Umbilical cord (tissue), 2 donors: Measurements from ENCODE around the gene CPT1A. TPM values are rescaled to one million over a fixed set of nuclear protein-coding genes. Genes with fewer than 3 reads are reported as not detected.

Source experiments
- DNase-seq: peaks from one replicate; pipeline ENCODE4 v3.0.0-alpha.2; 2015; ENCODE audit warnings: low spot score
- total RNA-seq: library from RNA; depleted of rRNA; stranded (reverse); fragments of >200 nt; gene quantifications from one replicate; pipeline ENCODE4 v1.2.3, GENCODE V29; 2014; ENCODE audit warnings: low replicate concordance; ENCODE audit not compliant: insufficient read depth

Gene CPT1A
- total RNA-seq, 1 donor from 2014 or later = 7.0 TPM

DNA sequence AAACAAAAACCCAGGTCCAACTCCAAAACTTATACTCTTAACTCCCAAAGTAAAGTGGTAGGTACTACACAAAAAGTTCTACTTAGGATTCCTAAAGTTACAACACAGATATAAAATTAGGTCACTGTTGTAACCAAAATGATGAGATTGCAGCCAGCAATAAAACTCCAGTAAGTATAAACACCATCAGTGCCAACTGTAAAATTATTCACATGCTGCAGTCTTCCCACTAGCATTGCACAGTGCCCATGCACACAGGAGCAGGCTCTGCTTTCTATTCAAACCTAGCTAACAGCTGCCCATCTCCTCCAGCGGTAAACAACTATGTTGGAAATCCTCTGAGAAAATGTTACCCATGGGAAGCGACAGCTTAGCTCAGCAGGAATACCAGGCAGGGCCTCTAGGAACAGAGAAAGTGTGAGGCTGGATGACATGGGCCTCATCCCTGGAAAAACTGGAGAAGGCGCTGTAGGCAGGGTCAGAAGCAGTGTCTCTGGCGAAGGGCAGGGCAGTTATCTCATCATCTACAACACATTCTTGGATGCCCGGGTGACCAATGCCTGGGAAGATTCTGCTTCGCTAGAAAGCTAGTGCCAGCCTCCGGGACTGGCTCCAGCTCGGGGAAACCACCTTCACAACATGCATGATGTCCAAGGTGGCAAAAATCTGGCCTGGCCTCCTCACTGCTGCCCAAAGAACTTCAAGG lies 9.1 kb downstream of the CPT1A start:
- DNase-seq = no peak

DNA sequence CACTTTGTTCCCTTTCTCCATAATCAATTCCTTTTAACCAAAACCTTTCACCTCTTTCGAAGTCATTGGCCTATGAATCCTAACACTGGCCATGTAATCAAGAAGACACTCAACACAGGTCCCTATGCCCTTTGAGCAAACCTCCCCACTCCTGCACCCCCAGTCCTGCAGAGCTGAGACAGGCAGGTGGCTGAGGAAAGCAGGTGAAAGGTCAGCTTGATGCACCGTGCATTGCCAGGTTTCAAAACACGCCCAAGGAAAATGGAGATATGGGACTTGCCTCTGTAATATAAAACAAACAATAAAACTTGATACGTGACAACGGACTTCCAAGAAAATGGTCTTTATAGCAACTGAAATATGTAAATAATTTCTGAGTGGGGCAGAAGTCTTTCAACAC lies 10.6 kb downstream of the CPT1A start:
- DNase-seq = no peak

DNA sequence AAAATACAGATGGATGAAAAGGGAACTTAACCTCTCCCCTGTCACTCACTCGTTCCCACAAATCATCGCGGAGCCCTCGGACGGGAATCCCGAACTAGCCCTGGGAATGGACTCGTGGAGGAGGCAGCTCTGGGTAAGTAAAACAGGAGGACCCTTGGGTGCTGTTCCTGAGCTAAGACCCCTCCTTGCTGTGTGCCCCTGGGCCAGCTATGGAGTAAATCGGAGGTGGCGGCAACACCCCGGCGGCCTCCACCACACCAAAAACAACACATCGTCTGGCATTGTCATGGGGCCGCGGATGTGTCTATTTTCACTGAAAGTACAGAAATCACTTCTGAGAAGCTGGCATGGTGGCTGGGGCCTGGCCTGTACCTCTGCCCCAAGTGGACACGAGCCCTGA lies 12.1 kb downstream of the CPT1A start:
- no peak for DNase-seq

DNA sequence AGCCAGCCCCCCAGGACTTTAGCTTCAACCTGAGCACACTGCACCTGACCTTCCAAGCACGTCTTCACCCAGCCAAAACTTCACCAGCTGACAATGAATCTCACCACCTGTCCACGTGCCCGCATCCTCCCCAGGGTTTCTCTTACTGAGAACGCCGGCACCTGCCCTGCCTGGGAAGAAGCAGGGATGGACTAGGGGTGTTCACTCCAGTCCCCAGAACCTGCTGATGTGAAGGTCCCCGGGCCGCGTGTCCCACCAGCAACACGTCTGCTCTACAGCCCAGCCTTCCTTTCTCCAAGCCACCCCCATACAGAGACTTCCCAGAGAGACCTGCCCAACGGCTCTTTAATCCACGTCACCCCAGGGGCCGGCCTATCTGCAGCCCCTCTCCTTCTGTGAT lies 12.8 kb downstream of the CPT1A start:
- DNase-seq = no peak

DNA sequence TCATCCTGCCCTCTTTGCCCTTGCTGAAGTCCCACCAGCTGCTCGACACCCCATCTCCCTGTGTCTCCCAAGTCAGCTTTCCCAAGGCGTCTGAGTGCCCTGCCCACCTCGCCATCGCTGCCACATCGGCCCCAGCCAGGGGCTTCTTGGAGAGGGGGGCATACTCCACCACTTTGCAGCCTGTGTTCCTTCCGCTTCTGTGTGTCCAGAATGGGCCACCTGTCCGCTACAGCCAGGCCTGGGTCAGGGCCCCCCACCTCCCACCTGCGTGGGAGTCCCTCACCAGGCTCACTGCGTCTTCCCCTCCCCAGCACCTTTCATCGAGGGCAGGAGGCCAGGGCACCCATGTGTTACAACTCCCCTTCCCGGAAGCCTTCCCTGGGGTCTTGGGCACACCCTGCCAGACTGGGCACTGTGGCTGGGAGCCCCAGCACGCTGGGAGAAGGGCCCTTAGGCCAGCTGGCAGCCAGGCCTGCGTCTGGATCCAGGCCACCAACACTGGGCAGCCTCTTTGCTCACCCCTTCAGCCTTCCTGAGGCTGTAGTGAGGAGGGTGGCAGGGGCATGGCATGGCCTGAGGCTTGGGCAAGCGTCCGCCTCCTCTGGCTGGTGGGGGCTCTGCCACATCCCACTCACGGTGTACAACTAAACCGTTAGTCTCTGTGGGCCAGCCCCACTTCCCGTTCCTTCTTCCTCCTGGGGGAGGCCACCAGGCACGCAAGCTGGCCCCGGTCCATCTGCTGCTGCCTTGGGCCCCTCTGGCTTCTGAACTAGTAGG lies 13.4 kb downstream of the CPT1A start:
- no peak for DNase-seq

DNA sequence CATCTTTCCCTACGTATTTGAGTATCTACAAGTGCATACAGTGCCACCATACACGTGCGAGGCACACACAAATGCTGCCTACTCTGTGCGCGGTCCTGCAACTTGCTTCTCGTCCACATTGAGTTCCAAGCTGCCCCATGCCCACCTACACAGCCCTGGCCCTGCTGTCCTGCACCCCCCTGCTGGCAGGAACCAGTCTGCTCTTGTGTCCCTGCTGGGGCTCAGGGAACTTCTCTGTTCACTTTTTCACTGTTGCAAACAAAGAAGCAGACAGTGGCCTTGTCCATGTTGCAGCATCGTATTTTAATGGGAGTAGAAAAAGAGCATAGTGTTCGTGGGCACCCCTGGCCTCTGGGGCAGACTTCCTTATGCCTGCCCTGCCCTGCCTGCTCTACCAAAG lies 14.0 kb downstream of the CPT1A start:
- DNase-seq = no peak

DNA sequence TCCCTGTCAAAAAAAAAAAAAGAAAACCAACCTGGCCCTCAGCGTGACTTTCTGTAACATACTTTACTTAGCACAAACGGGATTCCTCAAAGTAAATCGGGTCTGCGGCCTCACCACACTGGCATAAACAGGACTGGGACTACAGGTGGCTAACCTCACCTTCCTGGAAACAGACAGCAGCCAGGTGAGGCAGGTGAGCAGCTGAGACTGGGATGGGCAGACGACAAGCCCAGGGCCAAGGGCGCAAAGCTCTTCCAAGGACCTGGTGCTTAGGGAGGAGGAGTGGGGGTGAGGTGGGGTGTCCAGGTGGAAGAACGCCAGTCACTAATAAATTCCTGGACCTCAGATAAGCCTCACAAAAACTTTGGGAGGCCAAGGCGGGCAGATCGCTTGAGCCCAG lies 15.0 kb downstream of the CPT1A start:
- no peak for DNase-seq

DNA sequence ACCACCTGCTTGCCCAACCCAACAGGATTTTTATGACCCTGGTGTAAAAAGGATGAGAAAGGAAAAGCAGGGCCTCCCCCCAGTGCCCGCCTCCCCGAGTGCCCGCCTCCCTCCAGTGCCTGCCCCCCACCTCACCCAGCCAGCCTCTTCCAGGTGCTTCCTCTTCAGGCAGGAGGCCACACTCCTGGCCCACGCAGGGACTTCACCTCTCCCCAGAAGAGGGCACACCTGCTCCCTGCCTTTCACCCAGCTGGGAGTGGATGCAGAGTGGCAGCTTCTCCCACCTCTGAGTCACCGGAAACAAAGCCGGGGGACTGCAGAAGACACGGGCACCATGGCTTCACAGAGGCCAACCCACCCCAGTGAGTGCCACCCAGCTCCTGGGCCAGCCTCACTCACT lies 16.1 kb downstream of the CPT1A start:
- DNase-seq = no peak

DNA sequence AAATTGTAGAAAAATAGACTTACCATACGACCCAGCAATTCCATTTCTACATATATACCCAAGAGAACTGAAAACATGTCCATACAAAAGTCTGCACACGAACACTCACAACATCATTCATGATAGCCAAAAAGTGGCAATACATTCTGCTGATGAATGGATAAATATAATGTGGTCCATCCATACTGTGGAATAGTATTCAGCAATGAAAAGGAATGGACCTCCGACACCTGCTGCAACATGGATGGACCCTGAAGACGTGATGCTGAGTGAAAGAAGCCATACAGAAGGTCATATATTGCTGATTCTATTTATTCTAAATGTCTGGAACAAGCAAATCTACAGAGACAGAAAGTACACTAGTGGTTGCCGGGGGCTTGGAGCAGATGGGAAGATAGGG lies 19.2 kb downstream of the CPT1A start:
- DNase-seq = no peak

DNA sequence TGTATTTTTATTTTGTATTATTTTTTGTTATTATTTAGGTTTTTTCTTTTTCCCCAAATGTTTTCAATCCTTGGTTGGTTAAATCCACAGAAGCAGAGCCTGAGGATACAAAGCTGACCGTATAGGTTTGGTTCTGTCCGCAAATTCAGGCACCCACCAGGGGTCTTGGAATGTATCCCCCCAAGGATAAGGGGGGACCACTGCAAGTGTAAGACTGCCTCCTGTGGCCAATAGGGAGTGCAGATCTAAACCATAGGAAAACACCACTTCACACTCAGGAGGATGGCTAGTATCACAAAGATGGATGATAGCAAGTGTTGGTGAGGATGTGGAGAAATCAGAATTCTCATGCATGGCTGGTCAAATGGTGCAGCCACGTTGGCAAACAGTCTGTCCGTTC lies 20.0 kb downstream of the CPT1A start:
- no peak for DNase-seq

DNA sequence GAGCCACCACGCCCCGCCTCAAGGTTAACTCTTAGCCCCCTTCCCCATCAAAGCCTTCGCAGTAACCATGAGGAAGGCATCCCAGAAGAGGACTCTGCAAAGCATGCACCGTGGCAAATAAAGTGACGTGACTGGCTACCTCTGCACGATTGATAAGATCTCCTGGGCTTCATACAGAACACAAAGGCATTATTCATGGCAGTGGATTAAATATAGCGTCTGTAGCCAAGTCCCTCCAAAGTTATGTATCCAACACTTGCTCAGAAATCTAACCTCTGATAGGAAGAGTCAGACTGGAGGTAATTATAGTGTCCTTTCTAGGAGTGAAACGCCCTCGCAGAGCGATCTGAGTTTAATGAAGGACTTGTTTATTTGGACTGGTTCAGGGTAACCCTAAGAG lies 22.4 kb downstream of the CPT1A start:
- DNase-seq = no peak

DNA sequence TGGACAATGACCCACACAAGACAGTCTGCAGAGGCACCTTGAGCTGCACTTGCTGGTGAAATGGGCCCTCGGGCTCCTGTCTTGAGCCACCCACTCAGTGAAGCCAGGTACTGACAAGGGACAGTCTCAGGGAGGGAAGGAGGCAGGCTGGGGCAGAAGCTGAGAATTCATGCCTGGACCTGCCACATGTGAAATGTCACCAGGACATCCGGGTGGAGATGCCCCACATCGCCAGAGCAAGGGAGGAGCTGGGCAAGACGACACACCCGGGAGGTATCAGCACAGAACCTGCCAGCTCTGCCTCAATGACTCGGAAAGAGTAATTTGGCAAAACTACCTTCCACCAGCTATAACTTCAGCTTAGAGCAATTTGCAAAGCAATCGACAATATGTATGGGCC lies 23.5 kb downstream of the CPT1A start:
- peak; percentile 6 for DNase-seq

DNA sequence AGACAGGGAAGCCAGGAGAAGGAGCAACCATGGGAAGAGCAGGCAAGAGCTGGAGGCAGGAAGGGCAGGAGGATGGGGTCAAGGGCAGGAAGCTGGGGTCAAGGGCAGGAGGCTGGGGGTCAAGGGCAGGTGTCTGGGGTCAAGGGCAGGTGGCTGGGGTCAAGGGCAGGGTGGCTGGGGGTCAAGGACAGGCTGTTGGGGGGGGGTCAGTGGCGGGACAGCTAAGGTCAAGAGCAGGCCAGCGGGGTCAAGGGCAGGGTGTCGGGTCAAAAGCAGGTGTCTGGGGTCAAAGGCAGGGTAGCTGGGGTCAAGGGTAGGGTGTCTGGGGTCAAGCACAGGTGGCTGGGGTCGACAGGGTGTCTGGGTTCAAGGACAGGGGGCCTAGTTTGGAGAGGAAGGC lies 24.2 kb downstream of the CPT1A start:
- no peak for DNase-seq

DNA sequence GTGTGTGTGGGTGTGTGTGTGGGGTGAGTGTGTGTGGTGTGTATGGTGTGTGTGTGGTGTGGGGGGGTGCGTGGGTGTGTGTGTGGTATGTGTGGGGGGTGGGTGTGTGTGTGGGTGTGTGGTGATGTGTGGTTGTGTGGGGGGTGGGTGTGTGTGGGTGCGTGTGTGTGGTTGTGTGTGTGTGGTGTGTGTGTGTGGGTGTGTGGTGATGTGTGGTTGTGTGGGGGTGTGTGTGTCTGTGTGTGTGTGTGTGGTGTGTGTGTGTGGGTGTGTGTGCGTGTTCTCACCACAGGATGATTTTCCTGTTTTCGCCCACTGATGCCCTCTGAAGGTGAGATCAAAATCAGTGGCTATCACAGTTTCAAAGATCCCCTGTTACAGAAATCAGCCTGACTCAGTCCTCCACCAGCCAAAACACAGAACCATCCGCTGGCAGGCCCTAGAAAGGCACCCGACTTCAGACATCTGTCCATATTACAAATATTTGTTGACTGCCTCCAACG lies 24.7 kb downstream of the CPT1A start:
- no peak for DNase-seq

DNA sequence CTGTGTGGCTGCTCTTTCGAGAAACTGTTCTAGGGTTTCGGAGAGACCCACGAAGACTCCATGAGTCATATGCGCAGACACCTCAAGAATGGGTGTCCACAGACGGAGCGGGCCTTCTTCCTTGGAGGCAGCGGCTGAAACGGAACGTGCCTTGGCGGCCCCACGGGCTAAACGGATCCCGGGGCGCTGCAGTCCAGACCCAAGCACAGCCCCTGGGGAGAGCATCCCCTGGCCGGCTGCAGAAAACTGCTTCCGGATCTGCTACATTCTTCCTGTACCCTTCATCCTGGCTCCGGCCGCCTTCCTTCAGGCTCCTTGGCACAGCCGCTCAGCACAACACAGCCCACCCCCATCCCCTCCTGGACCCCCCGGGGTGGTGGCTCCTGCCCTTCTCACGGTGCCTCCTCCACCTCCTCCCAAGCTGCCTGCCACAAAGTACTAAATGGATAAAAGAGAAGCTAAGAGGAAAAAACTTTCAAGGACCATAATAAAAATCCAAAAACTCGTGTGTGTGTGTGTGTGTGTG lies 25.4 kb downstream of the CPT1A start:
- no peak for DNase-seq

DNA sequence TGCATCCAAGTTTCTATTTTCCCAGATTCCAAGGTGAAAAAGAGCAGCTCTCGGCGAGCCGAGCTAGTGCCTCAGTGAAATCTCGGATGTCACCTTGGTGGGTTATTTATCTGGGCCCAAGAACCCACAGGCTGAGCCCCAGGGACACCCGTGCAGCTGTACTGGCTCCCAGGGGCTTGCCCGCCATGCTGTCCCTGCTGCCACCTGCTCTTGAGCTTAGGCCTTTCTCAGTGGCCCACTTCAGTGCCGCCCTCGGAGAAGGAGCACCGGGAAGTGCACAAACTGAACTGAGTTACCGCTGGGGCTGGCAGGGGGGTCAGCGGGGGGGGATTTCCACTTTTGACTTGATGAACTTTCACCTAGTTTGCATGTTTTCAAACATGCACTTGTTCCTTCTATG lies 27.9 kb downstream of the CPT1A start:
- DNase-seq = no peak

DNA sequence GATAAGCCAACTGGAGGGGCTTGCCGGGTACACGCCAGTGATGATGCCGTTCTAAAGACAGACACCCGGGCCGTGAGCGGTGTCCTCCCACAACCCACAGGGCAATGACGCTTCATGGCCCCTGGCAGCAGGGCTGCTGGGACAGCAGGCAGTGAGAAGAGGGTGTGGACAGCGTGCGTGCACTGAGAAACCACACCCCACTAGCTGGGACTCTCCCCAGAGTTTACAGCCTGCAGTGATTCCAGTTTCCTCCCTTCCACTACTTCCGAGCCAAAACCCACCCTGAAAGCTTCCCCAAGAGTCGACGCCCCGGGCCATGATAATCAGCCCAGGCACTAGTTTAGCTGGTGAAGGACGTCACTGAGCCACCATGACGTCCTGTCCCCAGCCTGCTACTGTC lies 29.2 kb downstream of the CPT1A start:
- DNase-seq = no peak

DNA sequence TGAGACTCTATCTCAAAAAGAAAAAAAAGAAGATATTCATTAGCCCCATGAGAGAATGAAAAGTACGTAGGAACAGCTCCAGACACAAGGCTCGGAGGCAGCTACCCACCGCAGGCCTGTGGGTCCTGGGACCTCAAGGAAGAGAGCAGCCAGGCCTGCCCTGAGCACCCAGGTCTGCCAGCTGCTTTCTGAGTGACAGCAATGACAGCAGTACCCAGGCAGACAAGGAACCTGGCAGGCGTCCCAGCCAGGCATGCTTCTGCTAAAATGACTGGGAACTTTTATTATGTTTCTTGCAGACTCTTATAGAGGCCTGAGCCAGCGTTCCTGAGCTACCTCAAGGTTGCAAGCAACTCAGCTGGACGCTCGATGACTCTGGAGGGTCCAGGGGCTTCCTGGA lies 31.6 kb downstream of the CPT1A start:
- DNase-seq = peak; percentile 17

DNA sequence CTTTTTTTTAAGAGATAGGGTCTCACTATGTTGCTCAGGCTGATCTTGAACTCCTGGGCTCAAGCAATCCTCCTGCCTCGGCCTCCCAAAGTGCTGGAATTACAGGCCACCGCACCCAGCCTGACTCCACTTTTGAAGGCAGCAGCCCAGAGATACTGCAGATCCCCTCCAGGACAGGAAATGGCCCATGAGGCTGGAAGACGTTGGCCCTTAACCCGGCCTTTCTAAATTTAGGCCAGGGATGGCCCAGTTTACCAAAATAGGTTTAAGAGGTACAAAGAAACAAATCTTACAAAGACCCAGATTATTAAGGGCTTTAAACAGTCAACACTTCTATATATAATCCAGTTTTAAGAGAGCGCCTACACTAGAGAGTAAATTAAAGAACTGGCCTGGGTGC lies 32.2 kb downstream of the CPT1A start:
- no peak for DNase-seq

DNA sequence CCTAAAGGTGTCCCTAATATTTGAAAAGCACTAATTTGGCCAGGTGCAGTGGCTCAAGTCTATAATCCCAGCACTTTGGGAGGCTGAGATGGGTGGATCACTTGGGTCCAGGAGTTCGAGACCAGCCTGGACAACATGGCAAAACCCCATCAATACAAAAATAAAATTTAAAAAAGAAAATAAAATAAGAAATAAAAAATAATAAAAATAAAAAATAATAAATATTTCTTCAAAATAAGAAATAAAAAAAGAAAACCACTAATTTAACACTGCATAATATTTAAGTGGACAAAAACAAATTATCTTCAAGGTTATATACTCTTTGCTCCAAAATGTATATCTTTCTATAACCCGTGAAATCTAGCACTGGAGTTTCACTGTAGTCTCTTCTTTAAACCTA lies 32.9 kb downstream of the CPT1A start:
- no peak for DNase-seq

DNA sequence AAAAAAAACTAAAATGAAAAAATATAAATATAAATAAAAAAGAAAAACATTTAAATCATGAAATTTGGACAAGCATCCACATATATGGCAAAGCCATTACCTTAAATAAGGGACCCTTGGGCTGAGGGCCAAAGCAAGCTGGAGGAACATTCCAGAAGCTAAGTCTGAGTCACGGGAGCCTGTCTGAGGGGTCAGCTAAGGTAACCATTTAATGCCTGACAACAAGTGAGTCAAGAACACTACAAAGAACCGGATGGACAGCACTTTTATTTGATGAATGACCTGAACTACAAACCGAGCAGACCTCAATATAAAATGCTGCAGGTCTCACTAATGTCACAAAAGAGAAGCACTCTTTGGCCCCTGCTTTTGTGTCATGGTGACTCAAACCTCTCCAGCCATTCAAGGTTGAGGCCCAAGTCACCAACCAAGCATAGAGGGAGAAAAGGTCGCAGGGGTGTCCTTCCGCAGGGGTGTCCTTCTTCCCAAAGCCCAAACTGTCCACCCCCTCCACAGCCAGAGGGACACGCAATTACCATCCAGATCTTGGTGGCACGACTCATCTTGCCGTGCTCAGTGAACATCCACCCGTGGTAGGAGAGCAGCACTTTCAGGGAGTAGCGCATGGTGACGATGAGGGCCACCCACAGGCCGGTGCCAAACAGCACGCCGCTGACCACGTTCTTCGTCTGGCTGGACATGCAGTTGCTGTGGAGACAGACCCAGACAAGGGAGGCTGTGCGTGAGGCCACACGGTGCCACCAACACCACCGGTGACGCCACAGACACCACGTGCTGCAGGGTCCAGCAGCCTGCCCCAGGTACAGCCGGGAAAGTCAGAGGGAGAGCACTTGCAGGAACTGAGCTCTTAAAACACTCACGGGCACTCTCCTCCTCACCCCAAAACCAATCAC lies 34.5 kb downstream of the CPT1A start:
- DNase-seq = no peak

DNA sequence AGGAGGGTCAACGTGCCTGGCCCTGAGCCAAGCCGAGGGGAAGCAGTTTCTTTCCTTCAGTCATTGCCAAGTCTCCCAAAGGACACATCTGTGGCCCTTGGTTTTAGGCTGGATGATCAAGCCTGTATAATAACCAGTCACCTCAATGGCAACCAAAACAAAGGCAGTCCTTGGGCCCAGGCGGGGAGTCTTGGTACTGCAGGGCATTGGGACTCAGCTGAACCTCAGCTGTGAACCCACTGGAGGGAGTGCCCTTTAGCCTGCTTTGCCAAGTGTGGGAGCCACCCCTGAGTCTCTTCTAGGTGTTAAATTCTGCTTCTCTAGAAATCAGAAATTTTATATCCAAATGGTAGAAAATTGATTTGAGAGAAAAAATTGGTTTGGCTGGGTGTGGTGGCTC lies 36.9 kb downstream of the CPT1A start:
- DNase-seq = no peak
